Lung (tissue), 12 donors: ENCODE data around the gene DNAH12. TPM values are rescaled to one million over a fixed set of nuclear protein-coding genes. Genes with fewer than 3 reads are reported as not detected.
"Not testable (repeated sequence)": the region's sequence is repeated elsewhere in the genome, so short reads cannot be mapped to it uniquely, and the experiment has no call there.

Source experiments
- ATAC-seq: fragments of 200-7000 bp; cut with Tn5 transposase; one replicate; pipeline ENCODE4 v1.9.1; 2020; ENCODE audit warnings: moderate number of reproducible peaks; ENCODE audit not compliant: insufficient read depth, low FRiP score
- DNase-seq, 3 donors: peaks; one replicate each; pipeline ENCODE4 v3.0.0-alpha.2; 2013 to 2017
- H3K27ac ChIP-seq, 2 donors: one replicate each; pipeline ENCODE4 v1.5.1; 2013; ENCODE audit warnings: mild to moderate bottlenecking in 2 of 2, moderate library complexity in 2 of 2, control low read depth in 1 of 2, inconsistent platforms in 1 of 2, low read depth in 1 of 2, low read length in 1 of 2
- H3K27me3 ChIP-seq, 3 donors: one replicate each; pipeline ENCODE4 v1.5.1; 2013; ENCODE audit warnings: low read length in 2 of 3; ENCODE audit not compliant: control insufficient read depth in 3 of 3, insufficient read depth in 3 of 3
- H3K36me3 ChIP-seq, 4 donors: one replicate each; pipeline ENCODE4 v1.5.1; 2013; ENCODE audit warnings: low read length in 4 of 4, mild to moderate bottlenecking in 1 of 4, moderate library complexity in 1 of 4; ENCODE audit not compliant: control insufficient read depth in 4 of 4, insufficient read depth in 4 of 4
- H3K4me1 ChIP-seq, 5 donors: one replicate each; pipeline ENCODE4 v1.5.1; 2013; ENCODE audit warnings: low read length in 5 of 5, mild to moderate bottlenecking in 2 of 5, moderate library complexity in 1 of 5; ENCODE audit not compliant: control insufficient read depth in 5 of 5, insufficient read depth in 5 of 5
- H3K4me3 ChIP-seq: one replicate; pipeline ENCODE4 v1.5.1; 2013; ENCODE audit warnings: mild to moderate bottlenecking, control low read depth, moderate library complexity
- H3K9ac ChIP-seq, 2 donors: one replicate each; pipeline ENCODE4 v1.5.1; 2013; ENCODE audit warnings: low read length in 2 of 2, control low read depth in 1 of 2; ENCODE audit not compliant: insufficient read depth in 1 of 2
- H3K9me3 ChIP-seq, 4 donors: one replicate each; pipeline ENCODE4 v1.5.1; 2013; ENCODE audit warnings: low read length in 3 of 4, mild to moderate bottlenecking in 1 of 4, moderate library complexity in 1 of 4; ENCODE audit not compliant: control insufficient read depth in 4 of 4, insufficient read depth in 3 of 4
- CTCF ChIP-seq: IDR thresholded peaks from 2 replicates; pipeline ENCODE4 v1.5.1; 2012; ENCODE audit warnings: mild to moderate bottlenecking; ENCODE audit errors: control extremely low read depth, extremely low read depth
- WGBS, 2 donors: extraction: QIAGEN DNeasy Blood & Tissue Kit; methylation state at CpG; one replicate each; pipeline ENCODE4 v1.1.7; 2013; 5-methylcytosine and 5-hydroxymethylcytosine counted together
- polyA plus RNA-seq, 2 donors: library from polyadenylated mRNA; stranded (reverse); fragments of 200-250 nt; gene quantifications; one replicate each; pipeline ENCODE4 v1.2.1, GENCODE V29; 2013
- total RNA-seq, 2 donors: library from RNA; depleted of rRNA in 1 of 2; stranded (reverse); fragments of >200 nt in 1 of 2; gene quantifications; one replicate each; pipeline ENCODE4 v1.2.1, GENCODE V29; 2014 to 2021
- donor health status: control.
- donor health status: control.
- donor health status: Bipolar disorder and iron deficiency.
- donor health status: healthy.
- donor health status: DM: yes; HTN: yes; CAD: no.

Gene DNAH12
- total and polyA plus RNA-seq, 4 donors, result 3.3 to 37.8 (median 10.7) TPM

- no peak for TF ChIP-seq CTCF
- no peak overlapping the region for H3K27ac ChIP-seq
- H3K4me3 ChIP-seq, result no peak overlapping the region
- no peaks in the 10 kb centered on the region for H3K36me3 ChIP-seq
- no peak for ATAC-seq
- H3K9me3 ChIP-seq, result no peaks in the 10 kb centered on the region
- no peaks in the 10 kb centered on the region for H3K27me3 ChIP-seq
- DNase-seq, result no peak
- no peak overlapping the region for H3K9ac ChIP-seq
- H3K4me1 ChIP-seq, result no peaks in the 10 kb centered on the region
- WGBS, 2 donors, result 36 to 49% methylated on average over 3 of the region's 3 CpGs
Observed at GRCh38 chr3:57309769-57310360, 234.3 kb downstream of the DNAH12 start.

DNA sequence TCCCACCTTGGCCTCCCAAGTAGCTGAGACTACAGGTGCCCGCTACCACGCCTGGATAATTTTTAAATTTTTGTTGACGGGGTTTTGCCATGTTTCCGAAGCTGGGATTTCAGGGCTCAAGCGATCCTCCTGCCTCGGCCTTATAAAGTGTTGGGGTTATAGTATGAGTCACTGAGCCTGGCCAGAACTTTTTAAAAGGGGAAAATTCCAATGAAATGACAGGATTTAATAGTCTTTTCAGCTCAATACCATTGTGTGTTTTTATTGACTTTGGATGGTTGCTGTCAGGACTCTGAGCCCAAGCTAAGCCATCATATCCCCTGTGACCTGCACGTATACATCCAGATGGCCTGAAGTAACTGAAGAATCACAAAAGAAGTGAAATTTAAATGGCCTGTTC, 240.6 kb downstream of the DNAH12 start:
- H3K4me3 ChIP-seq, H3K4me1 ChIP-seq, H3K9me3 ChIP-seq, H3K27me3 ChIP-seq, DNase-seq, H3K9ac ChIP-seq, H3K36me3 ChIP-seq, ATAC-seq, H3K27ac ChIP-seq: not testable (repeated sequence)
- WGBS, 2 donors, result 96 to 97% methylated on average over 7 of the region's 7 CpGs

- H3K9ac ChIP-seq, result no peak overlapping the region
- 90 to 100% methylated on average over 1 of the region's 1 CpG for WGBS, 2 donors
Observed at GRCh38 chr3:57298041-57298440, 246.1 kb downstream of the DNAH12 start.

DNA sequence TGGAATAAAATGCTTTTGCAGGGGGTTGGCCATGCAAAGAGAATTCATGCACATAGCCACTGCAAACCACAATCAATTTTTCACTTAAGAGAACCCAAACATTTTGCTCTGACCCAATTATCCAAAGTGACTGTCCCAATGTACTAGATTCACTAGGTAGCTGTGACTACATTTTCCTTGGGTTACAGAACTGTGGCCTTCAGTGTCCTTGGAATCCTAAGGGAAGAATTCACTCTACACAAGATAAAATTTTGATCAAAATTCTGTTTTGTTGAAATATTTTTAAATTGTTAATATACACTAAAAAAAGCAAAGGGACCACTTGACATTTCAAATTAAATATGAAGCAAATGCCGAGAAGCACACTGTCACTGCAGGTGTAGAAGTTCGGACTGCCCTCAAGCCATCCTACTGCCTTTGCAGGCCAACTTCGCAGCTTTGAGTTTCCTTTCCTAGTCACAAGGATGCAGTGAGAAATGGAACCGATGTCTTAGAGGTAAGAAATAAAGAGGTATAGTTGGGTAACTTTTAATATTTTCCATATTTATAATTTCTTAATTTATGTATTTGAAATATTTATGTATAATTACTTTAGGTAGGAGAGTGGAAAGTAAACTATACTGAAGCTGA, 251.1 kb downstream of the DNAH12 start:
- Histone ChIP-seq H3K27ac (peak overlapping the region in 1 of 2 donors; percentile 45), H3K36me3 (no peaks in the 10 kb centered on the region), H3K27me3 (no peaks in the 10 kb centered on the region), H3K9me3 (no peaks in the 10 kb centered on the region), H3K9ac (no peak overlapping the region), H3K4me3 (no peak overlapping the region), H3K4me1 (peaks cover 0 to 2% (median 0%) of the 10 kb centered on the region in 5 donors)
- TF ChIP-seq CTCF, result no peak
- no peak for DNase-seq
- whole genome bisulfite sequencing, 2 donors, result 95 to 97% methylated on average over 4 of the region's 4 CpGs
- ATAC-seq, result no peak

More at GRCh38 chr3:57298041-57298440, 246.1 kb downstream of the DNAH12 start:
- no peaks in the 10 kb centered on the region for H3K36me3 ChIP-seq
- TF ChIP-seq CTCF, result no peak
- no peaks in the 10 kb centered on the region for H3K4me1 ChIP-seq
- no peak overlapping the region for H3K4me3 ChIP-seq
- no peak for ATAC-seq
- no peak for DNase-seq
- no peak overlapping the region for H3K27ac ChIP-seq
- H3K9me3 ChIP-seq, result no peaks in the 10 kb centered on the region
- no peaks in the 10 kb centered on the region for H3K27me3 ChIP-seq
